Measurements from ENCODE around the gene IFT43. TPM values are rescaled to one million over a fixed set of nuclear protein-coding genes. Genes with fewer than 3 reads are reported as not detected.

IFT43 gene
- total RNA-seq, 1 experiment from 2014 or later, result 20.0 TPM

GRCh38 chr14:75941030-75941429 lies 44.5 kb upstream of the IFT43 start:
- Histone ChIP-seq H3K9me3 (ENCODE audit: control insufficient read depth, insufficient read depth, low read depth, low read length) (no peaks in the 10 kb centered on the region), H3K4me1 (ENCODE audit: control insufficient read depth, insufficient read depth, low read length) (no peaks in the 10 kb centered on the region), H3K36me3 (ENCODE audit: control insufficient read depth, insufficient read depth, low read length) (no peaks in the 10 kb centered on the region), H3K27ac (ENCODE audit: low read length) (no peak overlapping the region), H3K4me3 (ENCODE audit: low read depth in 2 of 2, low read length in 2 of 2) (no peak overlapping the region), H3K27me3 (ENCODE audit: control insufficient read depth, insufficient read depth, low read length) (no peaks in the 10 kb centered on the region)
- no peak for DNase-seq (ENCODE audit: low read depth, low spot score)
- ChIA-PET CTCF (no interaction called here), POLR2A (interaction anchor here (0.5 kb wide), 1 partner anchor 77 kb away, joined by 3 read pairs; no protein-coding TSS in a partner anchor)
- no TSS peak for BruUV-seq (replicated peaks)
- no peak for TF ChIP-seq POLR2AphosphoS5 (IDR thresholded peaks at IDR 0.05; ENCODE audit: low read depth, low read length)
- intact Hi-C loops (cut with micrococcal nuclease; ENCODE audit: unreplicated experiment) (no loop called here), in situ Hi-C loops (cut with HindIII; ENCODE audit: low pct_unique_long_range_greater_than_20kb, low sequenced_read_pairs) (no loop called here)
- no peak for ATAC-seq

GRCh38 chr14:75944607-75945241 lies 40.8 kb upstream of the IFT43 start:
- Histone ChIP-seq H3K27ac (ENCODE audit: low read length) (no peak overlapping the region), H3K27me3 (ENCODE audit: control insufficient read depth, insufficient read depth, low read length) (no peaks in the 10 kb centered on the region), H3K4me3 (ENCODE audit: low read depth in 2 of 2, low read length in 2 of 2) (no peak overlapping the region), H3K36me3 (ENCODE audit: control insufficient read depth, insufficient read depth, low read length) (no peaks in the 10 kb centered on the region), H3K4me1 (ENCODE audit: control insufficient read depth, insufficient read depth, low read length) (no peaks in the 10 kb centered on the region), H3K9me3 (ENCODE audit: control insufficient read depth, insufficient read depth, low read depth, low read length) (no peaks in the 10 kb centered on the region)
- ChIA-PET POLR2A (no interaction called here), CTCF (no interaction called here)
- ATAC-seq (no peak), DNase-seq (ENCODE audit: low read depth, low spot score) (no peak)
- in situ Hi-C loops (cut with HindIII; ENCODE audit: low pct_unique_long_range_greater_than_20kb, low sequenced_read_pairs), result no loop called here
- BruUV-seq (replicated peaks), result no TSS peak
- intact Hi-C loops (cut with micrococcal nuclease; ENCODE audit: unreplicated experiment), result no loop called here
- no peak for TF ChIP-seq POLR2AphosphoS5 (IDR thresholded peaks at IDR 0.05; ENCODE audit: low read depth, low read length)
- no peak for TF ChIP-seq TCF7L2 (IDR thresholded peaks at IDR 0.05; ENCODE audit: low read depth, low read length)
- TF ChIP-seq CTCF (IDR thresholded peaks at IDR 0.05), result no peak
- TF ChIP-seq SIN3A (IDR thresholded peaks at IDR 0.05; ENCODE audit: borderline replicate concordance, insufficient read depth, low read depth, low read length), result no peak

- CTCF ChIA-PET, result no interaction called here
- Histone ChIP-seq H3K27ac (ENCODE audit: low read length) (no peak overlapping the region), H3K4me1 (ENCODE audit: control insufficient read depth, insufficient read depth, low read length) (no peaks in the 10 kb centered on the region), H3K9me3 (ENCODE audit: control insufficient read depth, insufficient read depth, low read depth, low read length) (no peaks in the 10 kb centered on the region), H3K27me3 (ENCODE audit: control insufficient read depth, insufficient read depth, low read length) (no peaks in the 10 kb centered on the region), H3K36me3 (ENCODE audit: control insufficient read depth, insufficient read depth, low read length) (no peaks in the 10 kb centered on the region), H3K4me3 (ENCODE audit: low read depth in 2 of 2, low read length in 2 of 2) (no peak overlapping the region)
- ATAC-seq, result no peak
- POLR2A ChIA-PET, result no interaction called here
- in situ Hi-C loops (cut with HindIII; ENCODE audit: low pct_unique_long_range_greater_than_20kb, low sequenced_read_pairs) (no loop called here), intact Hi-C loops (cut with micrococcal nuclease; ENCODE audit: unreplicated experiment) (no loop called here)
- DNase-seq (ENCODE audit: low read depth, low spot score), result no peak
- no TSS peak for BruUV-seq (replicated peaks)
- TF ChIP-seq POLR2AphosphoS5 (IDR thresholded peaks at IDR 0.05; ENCODE audit: low read depth, low read length), result no peak
- TF ChIP-seq TCF7L2 (IDR thresholded peaks at IDR 0.05; ENCODE audit: low read depth, low read length), result no peak
- TF ChIP-seq REST (IDR thresholded peaks at IDR 0.05; ENCODE audit: insufficient read depth in 1 of 2, low read depth in 2 of 2, low read length in 1 of 2), result no peak
- no peak for TF ChIP-seq CTCF (IDR thresholded peaks at IDR 0.05)
- TF ChIP-seq SIN3A (IDR thresholded peaks at IDR 0.05; ENCODE audit: borderline replicate concordance, insufficient read depth, low read depth, low read length), result no peak
Measured at GRCh38 chr14:75946785-75947184, 38.8 kb upstream of the IFT43 start.

Data from Panc1 (cell line).